Panc1 (cell line): Measurements from ENCODE around the gene CES5A. TPM values are rescaled to one million over a fixed set of nuclear protein-coding genes. Genes with fewer than 3 reads are reported as not detected.

ENCODE experiments used
- ATAC-seq: fragments of 200-7000 bp; cut with Tn5 transposase; 2 replicates; pipeline ENCODE4 v1.9.1; 2020; ENCODE audit warnings: mild to moderate bottlenecking, moderate library complexity
- BruUV-seq: library from RNA; stranded (reverse); fragments of 400-500 nt; replicated peaks from 2 replicates; lab custom pipeline; 2021; lab: Mats Ljungman, UMichigan
- CTCF ChIA-PET: fragments of 300-600 bp; sonication (Branson Sonifier 250); formaldehyde crosslinking; loops from one replicate; lab custom pipeline; 2022; ENCODE audit warnings: antibody characterized with exemption; lab: Charles Lee
- POLR2A ChIA-PET: fragments of 300-600 bp; sonication (Branson Sonifier 250); formaldehyde crosslinking; loops from one replicate; lab custom pipeline; 2022; ENCODE audit warnings: antibody characterized with exemption; lab: Charles Lee
- DNase-seq: peaks from one replicate; pipeline ENCODE4 v3.0.0-alpha.2; 2010; ENCODE audit warnings: low read depth, low spot score
- H3K27ac ChIP-seq: 2 replicates; pipeline ENCODE4 v1.5.1; 2011; ENCODE audit warnings: mild to moderate bottlenecking, low read length, inconsistent platforms
- H3K27me3 ChIP-seq: fragments of 200-500 bp; sonication (Bioruptor generic); 2 replicates; pipeline ENCODE4 v1.6.0; 2014; ENCODE audit warnings: low read length, inconsistent platforms; ENCODE audit not compliant: control insufficient read depth, insufficient read depth
- H3K36me3 ChIP-seq: fragments of 200-500 bp; sonication (Bioruptor generic); 2 replicates; pipeline ENCODE4 v1.5.1; 2014; ENCODE audit warnings: inconsistent platforms, mild to moderate bottlenecking, low read length, moderate library complexity; ENCODE audit not compliant: control insufficient read depth, insufficient read depth
- H3K4me1 ChIP-seq: 2 replicates; pipeline ENCODE4 v1.5.1; 2011; ENCODE audit warnings: inconsistent platforms, mild to moderate bottlenecking, low read length, moderate library complexity; ENCODE audit not compliant: control insufficient read depth, insufficient read depth
- H3K4me3 ChIP-seq, 2 experiments: 2 replicates each; pipeline ENCODE4 v1.5.1; 2011 to 2012; ENCODE audit warnings: low read depth in 2 of 2, low read length in 2 of 2, mild to moderate bottlenecking in 2 of 2, inconsistent platforms in 1 of 2, moderate library complexity in 1 of 2
- H3K9me3 ChIP-seq: fragments of 200-500 bp; sonication (Bioruptor generic); 2 replicates; pipeline ENCODE4 v1.5.1; 2014; ENCODE audit warnings: low read depth, mild to moderate bottlenecking, inconsistent platforms, low read length, moderate library complexity; ENCODE audit not compliant: control insufficient read depth, insufficient read depth
- CTCF ChIP-seq: fragments of 450-650 bp; IDR thresholded peaks from 2 replicates; pipeline ENCODE4 v1.5.1; 2017; ENCODE audit warnings: mild to moderate bottlenecking
- POLR2AphosphoS5 ChIP-seq: IDR thresholded peaks from 2 replicates; pipeline ENCODE4 v1.6.1; 2012; ENCODE audit warnings: mild to moderate bottlenecking, low read depth, low read length, moderate library complexity
- REST ChIP-seq, 2 experiments: IDR thresholded peaks; 2 replicates each; pipeline ENCODE4 v1.6.1; 2011 to 2012; ENCODE audit warnings: low read depth in 2 of 2, control low read depth in 1 of 2, low read length in 1 of 2, mild to moderate bottlenecking in 1 of 2, moderate library complexity in 1 of 2; ENCODE audit not compliant: insufficient read depth in 1 of 2
- SIN3A ChIP-seq: IDR thresholded peaks from 2 replicates; pipeline ENCODE4 v1.6.1; 2012; ENCODE audit warnings: low read depth, mild to moderate bottlenecking, low read length, moderate library complexity, borderline replicate concordance; ENCODE audit not compliant: insufficient read depth
- TCF7L2 ChIP-seq: IDR thresholded peaks from 2 replicates; pipeline ENCODE4 v1.6.1; 2011; ENCODE audit warnings: mild to moderate bottlenecking, low read depth, low read length, inconsistent platforms
- in situ Hi-C: cut with HindIII; loops from 2 replicates; pipeline ENCODE4 v1.10.0; 2016; ENCODE audit warnings: low sequenced_read_pairs, low pct_unique_long_range_greater_than_20kb
- intact Hi-C: fragments of 100-400 bp; cut with micrococcal nuclease; formaldehyde crosslinking; loops from one replicate; pipeline ENCODE4 v1.10.0; 2022; ENCODE audit not compliant: unreplicated experiment
- total RNA-seq: library from RNA; stranded (reverse); gene quantifications from one replicate; pipeline ENCODE4 v1.2.1, GENCODE V29; 2021; ENCODE audit not compliant: unreplicated experiment

The CES5A gene
- total RNA-seq, 1 experiment from 2014 or later: not detected

- in situ Hi-C loops (no loop called here), intact Hi-C loops (no loop called here)
- no peak for DNase-seq
- H3K27me3 ChIP-seq: no peaks in the 10 kb centered on the region
- no TSS peak for BruUV-seq
- ChIA-PET CTCF (no interaction called here), POLR2A (no interaction called here)
- no peak for ATAC-seq
- TF ChIP-seq REST (IDR thresholded peaks at IDR 0.05; ENCODE audit: insufficient read depth in 1 of 2, low read depth in 2 of 2, low read length in 1 of 2) (no peak), CTCF (no peak), SIN3A (no peak), TCF7L2 (no peak), POLR2AphosphoS5 (no peak)
- no peaks in the 10 kb centered on the region for H3K9me3 ChIP-seq
- H3K4me1 ChIP-seq: no peaks in the 10 kb centered on the region
- H3K4me3 ChIP-seq: no peak overlapping the region
- H3K36me3 ChIP-seq: no peaks in the 10 kb centered on the region
- H3K27ac ChIP-seq: no peak overlapping the region
Observed at GRCh38 chr16:55812951-55813350, 62.2 kb downstream of the CES5A start.

- BruUV-seq: no TSS peak
- POLR2A ChIA-PET: no interaction called here
- Histone ChIP-seq H3K9me3 (no peaks in the 10 kb centered on the region), H3K4me3 (no peak overlapping the region), H3K4me1 (no peaks in the 10 kb centered on the region), H3K27ac (no peak overlapping the region), H3K36me3 (no peaks in the 10 kb centered on the region), H3K27me3 (no peaks in the 10 kb centered on the region)
- no peak for TF ChIP-seq POLR2AphosphoS5
- no peak for TF ChIP-seq REST (IDR thresholded peaks at IDR 0.05; ENCODE audit: insufficient read depth in 1 of 2, low read depth in 2 of 2, low read length in 1 of 2)
- no peak for TF ChIP-seq TCF7L2
- TF ChIP-seq CTCF: no peak
- no peak for TF ChIP-seq SIN3A
- ATAC-seq (no peak), DNase-seq (no peak)
- CTCF ChIA-PET: no interaction called here
- in situ Hi-C loops (no loop called here), intact Hi-C loops (no loop called here)
Observed at GRCh38 chr16:55811811-55812210, 63.4 kb downstream of the CES5A start.
